HG03025 (cell line): Measurements from ENCODE around the gene TAF11L2.
"Not testable (repeated sequence)": the region's sequence is repeated elsewhere in the genome, so short reads cannot be mapped to it uniquely, and the experiment has no call there.

Source experiments
- ATAC-seq: cut with Tn5 transposase; IDR thresholded peaks from one replicate; pipeline ENCODE4 v1.9.1; 2021; ENCODE audit warnings: mild to moderate bottlenecking, moderate library complexity; ENCODE audit not compliant: unreplicated experiment, low FRiP score

TAF11L2 gene

DNA sequence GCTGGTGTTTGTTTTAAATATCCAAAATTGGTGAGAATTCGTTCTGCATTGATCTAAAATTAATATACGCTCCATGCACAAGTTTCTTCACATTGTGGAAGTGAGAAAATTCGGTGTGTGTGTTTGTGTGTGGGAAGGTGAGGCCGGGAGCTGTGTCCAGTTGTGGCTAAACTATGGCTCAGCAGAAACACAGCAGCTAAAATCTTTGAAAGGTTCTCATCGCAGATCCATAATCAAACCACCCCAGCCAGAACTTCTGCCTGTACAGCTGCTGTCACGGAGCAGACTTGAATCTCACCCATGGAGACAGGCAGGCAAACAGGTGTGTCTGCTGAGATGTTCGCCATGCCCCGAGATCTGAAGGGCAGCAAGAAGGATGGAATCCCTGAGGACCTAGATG, at the start of gene TAF11L2:
Gene TAF11L2 (plus strand): TSS at position 301 of the 400 bp plus-strand sequence.
- ATAC-seq: not testable (repeated sequence)

DNA sequence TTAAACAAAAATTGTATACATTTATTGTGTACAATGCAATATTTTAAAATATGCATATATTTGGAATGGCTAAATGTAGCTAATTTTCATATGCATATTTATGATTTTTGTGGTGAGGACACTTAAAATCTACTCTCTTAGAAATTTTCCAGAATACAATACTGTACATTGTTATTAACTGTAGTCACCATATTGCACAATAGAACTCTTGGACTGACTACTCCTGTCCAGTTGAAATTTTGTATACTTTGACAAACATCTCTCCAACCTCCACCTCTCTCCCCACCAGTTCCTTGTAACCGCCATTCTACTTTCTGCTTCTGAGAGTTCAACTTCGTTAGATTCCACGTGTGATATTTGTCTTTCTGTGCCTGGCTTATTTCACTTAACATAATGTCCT, 49.2 kb upstream of the TAF11L2 start:
- ATAC-seq: no peak

DNA sequence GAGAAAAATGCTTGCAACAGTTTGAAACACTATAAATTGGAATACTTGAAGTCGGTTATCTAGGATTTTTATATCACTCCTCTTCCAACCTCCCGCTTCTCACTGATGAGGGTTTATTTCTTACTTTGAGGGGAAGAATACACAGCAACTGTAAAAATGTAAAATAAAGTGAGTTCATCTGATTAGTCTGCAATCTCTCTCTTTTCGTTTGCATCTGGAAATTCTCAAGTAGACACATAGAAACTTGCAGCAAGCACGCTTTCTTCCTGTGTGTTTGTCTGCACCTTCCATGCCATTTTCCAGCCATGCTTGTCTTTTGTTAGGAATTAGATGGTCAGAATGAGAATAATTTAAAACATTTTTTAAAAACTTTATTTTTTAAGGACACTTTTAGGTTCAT, 45.1 kb upstream of the TAF11L2 start:
- ATAC-seq: no peak

GRCh38 chr5:17455942-17456341, 42.1 kb upstream of the TAF11L2 start:
- no peak for ATAC-seq

DNA sequence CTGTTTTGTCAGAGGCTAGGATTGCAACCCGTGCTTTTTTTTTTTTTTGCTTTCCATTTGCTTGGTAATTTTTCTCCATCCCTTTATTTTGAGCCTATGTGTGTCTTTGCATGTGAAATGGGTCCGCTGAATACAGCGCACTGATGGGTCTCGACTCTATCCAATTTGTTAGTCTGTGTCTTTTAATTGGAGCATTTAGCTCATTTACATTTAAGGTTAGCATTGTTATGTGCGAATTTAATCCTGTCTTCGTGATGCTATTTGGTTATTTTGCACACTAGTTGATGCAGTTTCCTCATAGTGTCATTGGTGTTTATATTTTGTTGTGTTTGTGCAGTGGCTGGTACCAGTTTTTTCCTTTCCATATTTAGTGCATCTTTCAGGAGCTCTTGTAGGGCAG, 36.2 kb upstream of the TAF11L2 start:
- ATAC-seq: no peak

GRCh38 chr5:17463653-17464052, 34.4 kb upstream of the TAF11L2 start:
- ATAC-seq: no peak

GRCh38 chr5:17470064-17470463, 28.0 kb upstream of the TAF11L2 start:
- ATAC-seq: no peak

DNA sequence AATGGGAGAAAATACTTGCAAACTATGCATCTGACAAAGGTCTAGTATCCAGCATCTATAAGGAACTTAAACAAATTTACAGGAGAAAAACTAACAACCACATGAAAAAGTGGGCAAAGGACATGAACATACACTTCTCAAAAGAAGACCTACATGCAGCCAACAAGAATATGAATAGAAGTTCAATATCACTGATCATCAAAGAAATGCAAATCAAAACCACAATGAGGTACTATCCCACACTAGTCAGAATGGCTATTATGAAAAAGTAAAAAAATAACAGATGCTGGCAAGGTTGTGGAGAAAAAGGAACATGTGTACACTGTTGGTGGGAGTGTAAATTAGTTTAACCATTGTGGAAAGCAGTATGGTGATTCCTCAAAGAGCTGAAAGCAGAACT, 23.0 kb upstream of the TAF11L2 start:
- not testable (repeated sequence) for ATAC-seq

- no peak for ATAC-seq
Measured at GRCh38 chr5:17477043-17477442, 21.0 kb upstream of the TAF11L2 start.

DNA sequence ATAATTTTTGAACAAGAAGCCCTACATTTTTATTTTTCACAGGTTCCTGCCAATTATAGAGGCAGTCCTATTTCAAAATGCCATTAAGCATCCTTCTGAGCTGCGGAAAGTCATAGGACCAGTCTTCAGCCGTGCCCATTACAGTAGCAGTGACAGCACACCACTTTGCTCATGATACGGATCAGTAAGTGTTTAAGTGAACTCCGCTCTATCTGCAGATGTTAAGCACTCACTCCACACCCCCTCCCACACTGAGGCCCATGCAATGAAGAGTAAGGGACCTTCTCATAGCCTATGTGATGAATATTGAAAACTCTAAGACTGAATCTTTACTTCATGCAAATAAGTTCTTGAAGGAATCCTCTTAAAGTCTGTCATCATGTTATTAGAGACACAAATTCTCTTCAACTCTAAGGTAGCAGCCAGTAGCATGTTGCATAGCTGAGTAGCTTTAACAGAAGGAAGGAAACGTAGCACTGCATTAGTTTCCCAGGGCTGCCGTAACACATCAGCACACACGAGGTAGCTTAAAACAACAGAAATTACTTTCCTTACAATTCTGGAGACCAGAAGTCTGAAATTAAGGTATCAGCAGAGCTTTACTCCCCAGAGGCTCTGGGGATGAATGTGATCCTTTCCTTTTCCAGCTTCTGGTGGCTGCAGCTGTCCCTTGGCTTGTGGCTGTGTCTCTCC, 20.3 kb upstream of the TAF11L2 start:
- no peak for ATAC-seq

DNA sequence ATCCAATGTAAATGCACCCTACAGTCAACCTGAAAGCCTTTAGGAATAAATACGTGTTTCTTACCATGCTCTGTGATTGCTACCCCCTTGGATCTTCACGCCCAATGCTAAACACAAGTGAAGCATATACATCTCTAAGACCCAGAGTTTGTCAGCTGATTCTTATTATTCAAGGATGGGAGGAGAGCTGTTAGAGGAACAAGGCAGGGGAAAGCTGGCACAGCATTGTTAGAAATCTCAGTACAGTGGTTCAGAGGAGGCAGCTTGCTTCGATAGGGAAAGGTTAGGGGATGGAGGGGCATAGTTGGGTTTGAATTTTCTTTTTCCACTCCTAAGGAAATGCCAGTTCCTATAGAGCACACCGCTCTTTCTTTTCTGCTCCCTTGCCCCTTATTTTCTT, 16.7 kb upstream of the TAF11L2 start:
- ATAC-seq: no peak

DNA sequence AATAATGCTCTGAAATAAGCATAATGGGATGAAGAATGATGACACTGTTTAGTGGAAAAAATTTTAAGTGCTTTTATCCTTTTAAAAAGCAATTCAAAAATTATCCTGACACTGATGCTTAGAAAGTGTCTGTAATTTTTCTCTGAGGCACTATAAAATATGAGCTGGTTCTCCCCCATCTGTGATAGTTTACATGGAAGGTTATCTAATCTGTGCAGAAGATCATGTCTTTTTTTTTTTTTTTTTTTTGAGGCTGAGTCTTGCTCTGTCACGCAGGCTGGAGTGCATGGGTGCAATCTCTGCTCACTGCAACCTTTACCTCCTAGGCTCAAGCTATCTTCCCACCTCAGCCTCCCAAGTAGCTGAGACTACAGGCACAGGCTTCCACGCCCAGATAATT, 15.2 kb upstream of the TAF11L2 start:
- no peak for ATAC-seq

DNA sequence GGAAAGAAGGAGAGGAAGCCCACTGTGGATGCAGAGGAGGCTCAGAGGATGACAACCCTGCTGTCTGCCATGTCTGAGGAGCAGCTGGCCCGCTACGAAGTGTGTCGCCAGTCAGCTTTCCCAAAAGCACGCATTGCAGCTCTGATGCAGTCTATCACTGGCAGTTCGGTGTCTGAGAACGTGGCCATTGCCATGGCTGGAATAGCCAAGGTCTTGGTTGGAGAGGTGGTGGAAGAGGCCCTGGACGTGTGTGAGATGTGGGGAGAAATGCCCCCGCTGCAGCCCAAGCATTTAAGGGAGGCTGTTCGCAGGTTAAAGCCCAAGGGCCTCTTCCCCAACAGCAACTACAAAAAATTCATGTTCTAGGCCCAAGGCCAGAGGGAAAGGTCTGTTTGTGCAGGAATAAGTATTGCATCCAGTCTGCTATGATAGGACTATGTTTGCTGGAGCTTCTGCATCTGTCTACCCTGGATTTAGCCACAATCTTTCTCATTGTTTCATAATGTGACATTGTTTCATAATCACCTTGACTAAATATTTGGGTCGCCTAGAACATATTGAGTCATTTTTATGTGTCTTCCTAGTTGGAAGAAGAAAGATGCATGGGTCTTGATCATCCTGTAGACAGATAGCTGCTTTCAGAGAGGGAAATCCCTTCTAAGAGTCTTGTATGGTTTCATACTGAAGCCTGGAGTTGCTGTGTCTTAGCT, 11.4 kb upstream of the TAF11L2 start:
- ATAC-seq: not testable (repeated sequence)

GRCh38 chr5:17487174-17487512, 10.9 kb upstream of the TAF11L2 start:
- no peak for ATAC-seq

DNA sequence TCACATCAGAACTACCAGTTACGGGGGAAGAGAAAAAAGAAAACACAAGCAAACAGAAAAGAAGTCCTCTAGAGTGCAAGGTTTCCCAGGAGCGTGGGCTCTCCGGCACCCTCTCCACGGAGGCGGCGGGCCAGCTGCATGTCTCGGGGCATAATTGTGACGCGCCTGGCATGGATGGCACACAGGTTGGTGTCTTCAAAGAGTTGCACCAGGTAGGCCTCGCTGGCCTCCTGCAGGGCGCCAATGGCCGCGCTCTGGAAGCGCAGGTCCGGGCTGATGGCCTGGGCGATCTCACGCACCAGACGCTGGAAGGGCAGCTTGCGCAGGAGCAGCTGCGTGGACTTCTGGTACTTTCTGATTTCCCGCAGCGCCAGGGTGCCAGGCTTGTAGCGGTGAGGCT, 6.8 kb upstream of the TAF11L2 start:
- not testable (repeated sequence) for ATAC-seq

DNA sequence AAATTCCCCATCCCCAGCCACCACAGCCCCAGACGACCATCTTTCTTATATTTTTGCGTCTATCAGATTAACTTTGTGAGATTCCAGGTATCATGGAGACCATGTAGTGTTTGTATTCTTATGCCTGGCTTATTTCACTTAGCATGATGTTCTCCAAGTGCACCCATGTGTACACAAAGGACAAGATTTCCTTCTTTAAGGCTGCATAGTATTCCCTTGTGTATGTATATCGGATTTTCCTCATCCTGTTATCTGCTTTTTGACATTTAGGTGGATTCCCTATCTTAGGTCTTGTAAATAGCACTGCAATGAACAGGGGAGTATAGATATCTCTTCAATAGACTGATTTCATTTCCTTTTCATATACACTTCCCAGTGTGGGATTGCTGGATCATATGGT, 5.3 kb upstream of the TAF11L2 start:
- no peak for ATAC-seq

- ATAC-seq: no peak
Measured at GRCh38 chr5:17497446-17497845, 585 bp upstream of the TAF11L2 start.

DNA sequence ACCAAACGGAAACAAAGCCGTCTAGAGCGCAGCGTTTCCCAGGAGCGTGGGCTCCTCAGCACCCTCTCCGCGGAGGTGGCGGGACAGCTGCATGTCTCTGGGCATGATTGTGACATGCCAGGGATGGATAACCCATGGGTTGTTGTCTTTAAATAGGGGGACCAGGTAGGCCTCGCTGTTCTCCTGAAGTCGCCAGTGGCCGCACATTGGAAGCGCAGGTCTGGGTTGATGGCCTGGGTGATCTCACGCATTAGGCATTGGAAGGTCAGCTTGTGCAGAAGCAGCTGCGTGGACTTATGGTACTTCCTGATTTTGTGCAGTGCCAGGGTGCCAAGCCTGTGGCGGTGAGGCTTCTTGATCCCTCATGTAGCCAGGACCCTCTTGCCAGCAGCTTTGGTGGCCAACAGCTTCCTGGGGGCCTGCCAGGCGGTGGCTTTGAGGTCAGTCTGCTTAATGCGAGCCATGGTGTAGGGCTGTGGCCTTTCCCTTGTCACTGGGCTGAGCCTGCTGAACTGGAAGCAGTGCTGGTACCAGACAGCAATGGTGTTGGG, 13.8 kb downstream of the TAF11L2 start:
- ATAC-seq: no peak

- not testable (repeated sequence) for ATAC-seq
Measured at GRCh38 chr5:17517526-17517925, 19.5 kb downstream of the TAF11L2 start.

- ATAC-seq: not testable (repeated sequence)
Measured at GRCh38 chr5:17518067-17518466, 20.0 kb downstream of the TAF11L2 start, which contains the start of gene TAF11L3. TAF11L3 (plus strand) TSS chr5:17518367.

- not testable (repeated sequence) for ATAC-seq
Measured at GRCh38 chr5:17519508-17519907, 21.5 kb downstream of the TAF11L2 start.

DNA sequence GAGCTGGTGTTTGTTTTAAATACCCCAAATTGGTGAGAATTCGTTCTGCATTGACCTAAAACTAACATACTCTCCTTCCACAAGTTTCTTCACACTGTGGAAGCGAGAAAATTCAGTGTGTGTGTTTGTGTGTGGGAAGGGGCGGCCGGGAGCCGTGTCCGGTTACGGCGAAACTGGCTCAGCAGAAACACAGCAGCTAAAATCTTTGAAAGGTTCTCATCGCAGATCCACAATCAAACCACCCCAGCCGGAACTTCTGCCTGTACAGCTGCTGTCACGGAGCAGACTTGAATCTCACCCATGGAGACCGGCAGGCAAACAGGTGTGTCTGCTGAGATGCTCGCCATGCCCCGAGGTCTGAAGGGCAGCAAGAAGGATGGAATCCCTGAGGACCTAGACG, 23.5 kb downstream of the TAF11L2 start, which contains the start of gene TAF11L4:
Gene TAF11L4 (plus strand): TSS at position 301 of the 400 bp plus-strand sequence.
- not testable (repeated sequence) for ATAC-seq
